Liver (tissue), 9 donors: ENCODE data around the gene SMG6. TPM values are rescaled to one million over a fixed set of nuclear protein-coding genes. Genes with fewer than 3 reads are reported as not detected.

Experiments used
- DNase-seq: peaks from one replicate; pipeline ENCODE4 v3.0.0-alpha.2; 2017; ENCODE audit warnings: low spot score
- H3K27ac ChIP-seq, 2 donors: one replicate each; pipeline ENCODE4 v1.7.0; 2013; ENCODE audit warnings: inconsistent platforms in 2 of 2, low read length in 2 of 2, control low read depth in 1 of 2, low read depth in 1 of 2, mild to moderate bottlenecking in 1 of 2
- H3K27me3 ChIP-seq, 4 donors: one replicate each; pipeline versions ENCODE4 v1.6.1 to v1.7.0; 2013; ENCODE audit warnings: low read length in 3 of 4, inconsistent platforms in 1 of 4, mild to moderate bottlenecking in 1 of 4, moderate library complexity in 1 of 4; ENCODE audit not compliant: control insufficient read depth in 4 of 4, insufficient read depth in 4 of 4
- H3K36me3 ChIP-seq, 4 donors: one replicate each; pipeline versions ENCODE4 v1.6.1 to v1.7.0; 2013; ENCODE audit warnings: low read length in 3 of 4, mild to moderate bottlenecking in 3 of 4, low read depth in 1 of 4, moderate library complexity in 1 of 4; ENCODE audit not compliant: control insufficient read depth in 4 of 4, insufficient read depth in 3 of 4
- H3K4me1 ChIP-seq, 4 donors: one replicate each; pipeline versions ENCODE4 v1.6.1 to v1.7.0; 2013; ENCODE audit warnings: low read length in 3 of 4, mild to moderate bottlenecking in 3 of 4, moderate library complexity in 1 of 4; ENCODE audit not compliant: control insufficient read depth in 4 of 4, insufficient read depth in 4 of 4
- H3K4me3 ChIP-seq, 3 donors: one replicate each; pipeline versions ENCODE4 v1.6.1 to v1.7.0; 2013; ENCODE audit warnings: low read length in 3 of 3, control low read depth in 1 of 3, low read depth in 1 of 3, mild to moderate bottlenecking in 1 of 3
- H3K9ac ChIP-seq, 2 donors: one replicate each; pipeline ENCODE4 v1.7.0; 2013; ENCODE audit warnings: low read length in 2 of 2, mild to moderate bottlenecking in 2 of 2, moderate library complexity in 2 of 2, control low read depth in 1 of 2, low read depth in 1 of 2
- H3K9me3 ChIP-seq, 4 donors: one replicate each; pipeline versions ENCODE4 v1.6.1 to v1.7.0; 2013; ENCODE audit warnings: low read length in 3 of 4; ENCODE audit not compliant: control insufficient read depth in 4 of 4
- ATF3 ChIP-seq: IDR thresholded peaks from 2 replicates; pipeline ENCODE4 v1.6.1; 2016; ENCODE audit warnings: antibody characterized with exemption
- CTCF ChIP-seq: fragments of 150-350 bp; IDR thresholded peaks from 2 replicates; pipeline ENCODE4 v1.5.1; 2017; ENCODE audit warnings: improper control_type of control experiment, low read depth, low read length; ENCODE audit not compliant: missing input control
- EGR1 ChIP-seq, 2 donors: IDR thresholded peaks; 2 replicates each; pipeline ENCODE4 v1.6.1; 2016 to 2018; ENCODE audit warnings: antibody characterized with exemption in 2 of 2, low read depth in 2 of 2
- FOXA1 ChIP-seq: IDR thresholded peaks from 2 replicates; pipeline ENCODE4 v1.6.1; 2016; ENCODE audit warnings: antibody characterized with exemption
- FOXA2 ChIP-seq: IDR thresholded peaks from 2 replicates; pipeline ENCODE4 v1.6.1; 2016; ENCODE audit warnings: antibody characterized with exemption
- GABPA ChIP-seq, 2 donors: IDR thresholded peaks in 1 of 2; conservative IDR thresholded peaks in 1 of 2; 2 replicates each; pipeline ENCODE4 v1.6.1; 2016; ENCODE audit warnings: antibody characterized with exemption in 2 of 2, mild to moderate bottlenecking in 1 of 2, moderate library complexity in 1 of 2
- HNF4A ChIP-seq, 2 donors: conservative IDR thresholded peaks; 2 replicates each; pipeline ENCODE4 v1.6.1; 2016; ENCODE audit warnings: antibody characterized with exemption in 2 of 2, mild to moderate bottlenecking in 2 of 2
- HNF4G ChIP-seq: IDR thresholded peaks from 2 replicates; pipeline ENCODE4 v1.6.1; 2016; ENCODE audit warnings: antibody characterized with exemption
- JUND ChIP-seq, 2 donors: IDR thresholded peaks; 2 replicates each; pipeline ENCODE4 v1.6.1; 2016; ENCODE audit warnings: antibody characterized with exemption in 2 of 2
- MAX ChIP-seq: IDR thresholded peaks from 2 replicates; pipeline ENCODE4 v1.6.1; 2016; ENCODE audit warnings: antibody characterized with exemption
- NR2F2 ChIP-seq: IDR thresholded peaks from 2 replicates; pipeline ENCODE4 v1.6.1; 2016; ENCODE audit warnings: antibody characterized with exemption
- RAD21 ChIP-seq, 2 donors: IDR thresholded peaks; 2 replicates each; pipeline ENCODE4 v1.6.1; 2016; ENCODE audit warnings: antibody characterized with exemption in 2 of 2, mild to moderate bottlenecking in 2 of 2
- REST ChIP-seq: IDR thresholded peaks from 2 replicates; pipeline ENCODE4 v1.6.1; 2016; ENCODE audit warnings: antibody characterized with exemption, mild to moderate bottlenecking
- RXRA ChIP-seq, 2 donors: IDR thresholded peaks; 2 replicates each; pipeline ENCODE4 v1.6.1; 2017 to 2018; ENCODE audit warnings: antibody characterized with exemption in 2 of 2, mild to moderate bottlenecking in 1 of 2
- SP1 ChIP-seq: IDR thresholded peaks from 2 replicates; pipeline ENCODE4 v1.6.1; 2018; ENCODE audit warnings: antibody characterized with exemption, mild to moderate bottlenecking
- TAF1 ChIP-seq: conservative IDR thresholded peaks from 2 replicates; pipeline ENCODE4 v1.6.1; 2016; ENCODE audit warnings: antibody characterized with exemption, mild to moderate bottlenecking
- YY1 ChIP-seq: IDR thresholded peaks from 2 replicates; pipeline ENCODE4 v1.6.1; 2016; ENCODE audit warnings: antibody characterized with exemption, mild to moderate bottlenecking
- ZBTB33 ChIP-seq: IDR thresholded peaks from 2 replicates; pipeline ENCODE4 v1.6.1; 2016; ENCODE audit warnings: antibody characterized with exemption
- WGBS: extraction: QIAGEN DNeasy Blood & Tissue Kit; methylation state at CpG from one replicate; pipeline ENCODE4 v1.1.7; 2013; 5-methylcytosine and 5-hydroxymethylcytosine counted together
- polyA plus RNA-seq, 2 donors: library from polyadenylated mRNA; stranded (reverse) in 1 of 2; unstranded in 1 of 2; fragments of 200-250 nt in 1 of 2; fragments of >200 nt in 1 of 2; fragmentation: Nextera tagmentation in 1 of 2; extraction: Ambion mirVana in 1 of 2; gene quantifications; one replicate each; pipeline versions ENCODE4 v1.2.1 to v1.2.3, GENCODE V29; 2013 to 2015
- total RNA-seq, 2 donors: library from RNA; depleted of rRNA; stranded (reverse); fragments of >200 nt; gene quantifications; one replicate each; pipeline ENCODE4 v1.2.3, GENCODE V29; 2014
- donor health status: healthy.
- donor health status: healthy.
- donor health status: healthy.
- donor health status: healthy.
- donor health status: healthy.

Gene SMG6
- total and polyA plus RNA-seq, 4 donors = 4.9 to 12.0 (median 8.2) TPM

GRCh38 chr17:2093349-2093748, 210.2 kb downstream of the SMG6 start:
- no peak for DNase-seq
- Histone ChIP-seq H3K9me3 (no peaks in the 10 kb centered on the region), H3K9ac (no peak overlapping the region), H3K4me3 (no peak overlapping the region), H3K36me3 (no peaks in the 10 kb centered on the region), H3K27ac (no peak overlapping the region), H3K27me3 (no peaks in the 10 kb centered on the region), H3K4me1 (peaks cover 2 to 18% (median 15%) of the 10 kb centered on the region in 4 donors)
- TF ChIP-seq ZBTB33 (no peak), YY1 (no peak), FOXA2 (no peak), NR2F2 (no peak), REST (no peak), JUND (IDR thresholded peaks at IDR 0.05) (no peak), SP1 (no peak), HNF4A (conservative IDR thresholded peaks at IDR 0.05) (no peak), GABPA (IDR thresholded peaks at IDR 0.05 in 1 of 2, conservative IDR thresholded peaks at IDR 0.05 in 1 of 2) (no peak)
- 85% methylated on average over 5 of the region's 5 CpGs for WGBS

- no peak overlapping the region for H3K9ac ChIP-seq
- H3K27me3 ChIP-seq = no peaks in the 10 kb centered on the region
- WGBS = 92% methylated on average over 4 of the region's 4 CpGs
- no peak overlapping the region for H3K4me3 ChIP-seq
- H3K27ac ChIP-seq = no peak overlapping the region
- H3K36me3 ChIP-seq = no peaks in the 10 kb centered on the region
- TF ChIP-seq HNF4A (conservative IDR thresholded peaks at IDR 0.05) (no peak), REST (no peak), TAF1 (no peak), JUND (IDR thresholded peaks at IDR 0.05) (no peak), FOXA2 (no peak), HNF4G (no peak), RAD21 (IDR thresholded peaks at IDR 0.05) (no peak), FOXA1 (no peak), EGR1 (IDR thresholded peaks at IDR 0.05; ENCODE audit: low read depth in 2 of 2) (no peak), YY1 (no peak), ATF3 (no peak), ZBTB33 (no peak), RXRA (IDR thresholded peaks at IDR 0.05) (no peak), MAX (no peak), CTCF (no peak), NR2F2 (no peak), SP1 (no peak), GABPA (IDR thresholded peaks at IDR 0.05 in 1 of 2, conservative IDR thresholded peaks at IDR 0.05 in 1 of 2) (no peak)
- H3K9me3 ChIP-seq = no peaks in the 10 kb centered on the region
- peaks cover 4 to 28% (median 23%) of the 10 kb centered on the region in 4 donors for H3K4me1 ChIP-seq
- no peak for DNase-seq
Observed at GRCh38 chr17:2092253-2092652, 211.3 kb downstream of the SMG6 start.
